HTR-8/SVneo (cell line): ENCODE data around the gene CENPP.
"Not testable (repeated sequence)": the region's sequence is repeated elsewhere in the genome, so short reads cannot be mapped to it uniquely, and the experiment has no call there.

Source experiments
- DNase-seq: peaks from one replicate; pipeline ENCODE4 v3.0.0; 2011; ENCODE audit warnings: low spot score, mixed read lengths; ENCODE audit not compliant: insufficient read length
- FAIRE-seq: peaks from 2 replicates; lab custom pipeline; 2011; peaks lifted over from hg19 to GRCh38; lab: Jason Lieb, UNC

Gene CENPP

GRCh38 chr9:92623936-92624335 is 298.2 kb downstream of the CENPP start:
- FAIRE-seq: not testable (repeated sequence)

GRCh38 chr9:92626484-92626883 is 300.7 kb downstream of the CENPP start:
- FAIRE-seq (no peak), DNase-seq (no peak)

More at GRCh38 chr9:92623936-92624335, 298.2 kb downstream of the CENPP start:
- DNase-seq: not testable (repeated sequence)

- FAIRE-seq: no peak
- no peak for DNase-seq
Measured at GRCh38 chr9:92627651-92628050, 301.9 kb downstream of the CENPP start.

- FAIRE-seq (no peak), DNase-seq (no peak)
Measured at GRCh38 chr9:92631452-92632343, 305.9 kb downstream of the CENPP start.

GRCh38 chr9:92632641-92633040 is 306.9 kb downstream of the CENPP start:
- no peak for FAIRE-seq
- no peak for DNase-seq

GRCh38 chr9:92633614-92634278 is 308.0 kb downstream of the CENPP start:
- DNase-seq: no peak
- no peak for FAIRE-seq

GRCh38 chr9:92634712-92635605 is 309.2 kb downstream of the CENPP start:
- peak; percentile 48 for FAIRE-seq
- DNase-seq: peak; percentile 81

- FAIRE-seq: no peak
- no peak for DNase-seq
Measured at GRCh38 chr9:92635760-92636159, 310.0 kb downstream of the CENPP start.

- no peak for FAIRE-seq
- no peak for DNase-seq
Measured at GRCh38 chr9:92636627-92637026, 310.9 kb downstream of the CENPP start.

GRCh38 chr9:92637326-92637725 is 311.6 kb downstream of the CENPP start:
- FAIRE-seq: no peak
- no peak for DNase-seq

GRCh38 chr9:92637886-92638620 is 312.3 kb downstream of the CENPP start:
- DNase-seq (no peak), FAIRE-seq (no peak)

GRCh38 chr9:92638621-92639101 is 312.9 kb downstream of the CENPP start:
- no peak for FAIRE-seq
- DNase-seq: no peak

GRCh38 chr9:92639124-92639523 is 313.4 kb downstream of the CENPP start:
- no peak for DNase-seq
- FAIRE-seq: no peak

GRCh38 chr9:92639791-92640271 is 314.1 kb downstream of the CENPP start:
- no peak for FAIRE-seq
- DNase-seq: no peak

GRCh38 chr9:92640398-92641091 is 314.8 kb downstream of the CENPP start:
- DNase-seq: no peak
- FAIRE-seq: no peak

- no peak for DNase-seq
- no peak for FAIRE-seq
Measured at GRCh38 chr9:92641092-92641809, 315.5 kb downstream of the CENPP start.

- FAIRE-seq: no peak
- DNase-seq: no peak
Measured at GRCh38 chr9:92642041-92642451, 316.3 kb downstream of the CENPP start.

GRCh38 chr9:92642564-92642963 is 316.8 kb downstream of the CENPP start:
- no peak for FAIRE-seq
- no peak for DNase-seq
